ENCODE data around the gene ABCC11.

Gene ABCC11

DNA sequence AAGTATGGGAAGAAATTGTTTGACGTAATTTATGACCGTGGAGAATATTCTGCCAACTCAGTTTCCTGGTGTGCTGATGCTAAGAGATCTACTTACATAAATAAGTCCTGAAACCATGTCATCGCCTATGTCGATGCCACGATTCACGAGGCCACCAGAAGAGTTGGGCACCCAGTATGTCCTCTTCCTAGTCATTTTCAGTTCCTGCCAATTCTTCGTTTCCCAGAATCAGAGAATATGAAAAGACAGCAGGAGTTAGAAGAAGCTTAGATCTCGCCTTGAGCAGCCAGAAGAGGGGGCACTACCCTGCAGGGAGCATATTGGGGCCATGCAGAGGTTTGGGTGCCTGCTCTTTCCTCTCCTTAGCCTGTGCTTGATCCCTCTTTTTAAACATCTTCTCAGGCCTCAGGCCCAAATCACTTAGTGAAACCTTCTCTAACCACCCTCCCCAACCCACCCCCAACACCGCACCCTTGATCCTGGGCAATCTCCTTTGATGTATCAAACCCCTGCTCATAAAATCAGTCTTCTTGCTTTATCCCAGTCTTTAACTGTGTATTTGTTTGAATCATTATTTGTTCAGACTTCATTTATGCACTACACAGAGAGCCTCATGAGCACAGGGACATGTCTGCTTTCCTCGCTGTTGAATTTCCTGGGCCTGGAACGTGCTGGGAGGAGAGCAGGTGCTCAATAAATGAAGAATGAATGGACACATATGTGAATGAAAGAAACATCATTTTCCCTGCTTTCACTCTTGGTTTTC lies 15.4 kb downstream of the ABCC11 start:
- peaks cover 0 to 3% of the 10 kb centered on the region in 2 donors for H3K27me3 ChIP-seq (ENCODE audit: control insufficient read depth in 1 of 2, insufficient read depth in 2 of 2, low read length in 2 of 2)
- H3K27ac ChIP-seq (ENCODE audit: low read length): no peak overlapping the region
- H3K9ac ChIP-seq (ENCODE audit: low read length in 2 of 2): no peak overlapping the region
- H3K4me3 ChIP-seq (ENCODE audit: low read length in 2 of 2): no peak overlapping the region
- no peaks in the 10 kb centered on the region for H3K36me3 ChIP-seq (ENCODE audit: control insufficient read depth in 2 of 2, insufficient read depth in 2 of 2, low read length in 2 of 2)
- no peaks in the 10 kb centered on the region for H3K4me1 ChIP-seq (ENCODE audit: control insufficient read depth, insufficient read depth, low read length)
- H3K9me3 ChIP-seq (ENCODE audit: control insufficient read depth in 2 of 2, low read length in 2 of 2): no peaks in the 10 kb centered on the region

- Histone ChIP-seq H3K9me3 (ENCODE audit: control insufficient read depth in 2 of 2, low read length in 2 of 2) (no peaks in the 10 kb centered on the region), H3K36me3 (ENCODE audit: control insufficient read depth in 2 of 2, insufficient read depth in 2 of 2, low read length in 2 of 2) (no peaks in the 10 kb centered on the region), H3K27me3 (ENCODE audit: control insufficient read depth in 1 of 2, insufficient read depth in 2 of 2, low read length in 2 of 2) (peaks cover 0 to 3% of the 10 kb centered on the region in 2 donors), H3K4me1 (ENCODE audit: control insufficient read depth, insufficient read depth, low read length) (no peaks in the 10 kb centered on the region), H3K27ac (ENCODE audit: low read length) (no peak overlapping the region), H3K9ac (ENCODE audit: low read length in 2 of 2) (no peak overlapping the region), H3K4me3 (ENCODE audit: low read length in 2 of 2) (no peak overlapping the region)
Observed at GRCh38 chr16:48225456-48225855, 21.9 kb downstream of the ABCC11 start.

- Histone ChIP-seq H3K4me1 (ENCODE audit: control insufficient read depth, insufficient read depth, low read length) (no peaks in the 10 kb centered on the region), H3K4me3 (ENCODE audit: low read length in 2 of 2) (no peak overlapping the region), H3K9me3 (ENCODE audit: control insufficient read depth in 2 of 2, low read length in 2 of 2) (no peaks in the 10 kb centered on the region), H3K27me3 (ENCODE audit: control insufficient read depth in 1 of 2, insufficient read depth in 2 of 2, low read length in 2 of 2) (no peaks in the 10 kb centered on the region), H3K9ac (ENCODE audit: low read length in 2 of 2) (no peak overlapping the region), H3K36me3 (ENCODE audit: control insufficient read depth in 2 of 2, insufficient read depth in 2 of 2, low read length in 2 of 2) (no peaks in the 10 kb centered on the region), H3K27ac (ENCODE audit: low read length) (no peak overlapping the region)
Observed at GRCh38 chr16:48223490-48223889, 23.8 kb downstream of the ABCC11 start.

GRCh38 chr16:48220891-48221290 lies 26.4 kb downstream of the ABCC11 start:
- Histone ChIP-seq H3K36me3 (ENCODE audit: control insufficient read depth in 2 of 2, insufficient read depth in 2 of 2, low read length in 2 of 2) (no peaks in the 10 kb centered on the region), H3K9ac (ENCODE audit: low read length in 2 of 2) (no peak overlapping the region), H3K27ac (ENCODE audit: low read length) (no peak overlapping the region), H3K4me1 (ENCODE audit: control insufficient read depth, insufficient read depth, low read length) (no peaks in the 10 kb centered on the region), H3K27me3 (ENCODE audit: control insufficient read depth in 1 of 2, insufficient read depth in 2 of 2, low read length in 2 of 2) (no peaks in the 10 kb centered on the region), H3K4me3 (ENCODE audit: low read length in 2 of 2) (no peak overlapping the region), H3K9me3 (ENCODE audit: control insufficient read depth in 2 of 2, low read length in 2 of 2) (no peaks in the 10 kb centered on the region)

DNA sequence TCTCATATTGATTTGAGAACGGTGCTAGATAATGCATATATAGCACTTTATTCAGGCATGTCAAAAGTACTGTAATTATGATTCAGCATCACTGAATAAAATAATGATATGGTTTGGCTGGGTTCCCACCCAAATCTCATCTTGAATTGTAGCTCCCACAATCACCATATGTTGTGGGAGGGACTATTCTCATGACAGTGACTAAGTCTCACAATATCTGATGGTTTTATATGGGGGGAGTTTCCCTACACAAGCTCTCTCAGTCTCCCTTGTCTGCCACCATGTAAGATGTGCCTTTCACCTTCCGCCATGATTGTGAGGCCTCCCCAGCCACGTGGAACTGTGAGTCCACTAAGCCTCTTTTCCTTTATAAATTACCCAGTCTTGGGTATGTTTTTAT lies 28.9 kb downstream of the ABCC11 start:
- no peaks in the 10 kb centered on the region for H3K4me1 ChIP-seq (ENCODE audit: control insufficient read depth, insufficient read depth, low read length)
- H3K9me3 ChIP-seq (ENCODE audit: control insufficient read depth in 2 of 2, low read length in 2 of 2): no peaks in the 10 kb centered on the region
- no peaks in the 10 kb centered on the region for H3K36me3 ChIP-seq (ENCODE audit: control insufficient read depth in 2 of 2, insufficient read depth in 2 of 2, low read length in 2 of 2)
- H3K27me3 ChIP-seq (ENCODE audit: control insufficient read depth in 1 of 2, insufficient read depth in 2 of 2, low read length in 2 of 2): no peaks in the 10 kb centered on the region
- H3K9ac ChIP-seq (ENCODE audit: low read length in 2 of 2): no peak overlapping the region
- no peak overlapping the region for H3K4me3 ChIP-seq (ENCODE audit: low read length in 2 of 2)
- H3K27ac ChIP-seq (ENCODE audit: low read length): no peak overlapping the region

GRCh38 chr16:48217708-48218107 lies 29.6 kb downstream of the ABCC11 start:
- H3K27ac ChIP-seq (ENCODE audit: low read length): no peak overlapping the region
- no peak overlapping the region for H3K4me3 ChIP-seq (ENCODE audit: low read length in 2 of 2)
- no peak overlapping the region for H3K9ac ChIP-seq (ENCODE audit: low read length in 2 of 2)
- H3K9me3 ChIP-seq (ENCODE audit: control insufficient read depth in 2 of 2, low read length in 2 of 2): no peaks in the 10 kb centered on the region
- no peaks in the 10 kb centered on the region for H3K4me1 ChIP-seq (ENCODE audit: control insufficient read depth, insufficient read depth, low read length)
- no peaks in the 10 kb centered on the region for H3K36me3 ChIP-seq (ENCODE audit: control insufficient read depth in 2 of 2, insufficient read depth in 2 of 2, low read length in 2 of 2)
- no peaks in the 10 kb centered on the region for H3K27me3 ChIP-seq (ENCODE audit: control insufficient read depth in 1 of 2, insufficient read depth in 2 of 2, low read length in 2 of 2)

DNA sequence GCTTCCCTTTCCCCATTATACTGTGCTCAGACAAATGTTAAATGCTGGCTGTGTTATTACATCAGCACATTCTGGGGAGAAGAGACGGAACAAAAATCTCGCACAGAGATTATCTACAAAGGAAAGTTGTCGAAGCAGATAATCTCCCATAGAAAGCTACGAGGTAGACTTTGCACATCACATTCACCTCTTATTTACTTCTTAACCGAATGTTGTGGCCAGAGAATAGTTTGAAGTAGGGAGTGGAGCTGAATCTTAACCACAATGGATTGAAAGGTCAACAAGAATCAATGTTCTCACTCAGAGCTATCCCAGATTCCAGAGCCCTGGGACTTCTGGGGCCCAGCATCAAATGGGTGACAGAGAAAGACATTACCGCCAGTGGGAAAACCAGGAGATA lies 31.6 kb downstream of the ABCC11 start:
- no peaks in the 10 kb centered on the region for H3K9me3 ChIP-seq (ENCODE audit: control insufficient read depth in 2 of 2, low read length in 2 of 2)
- no peak overlapping the region for H3K9ac ChIP-seq (ENCODE audit: low read length in 2 of 2)
- no peaks in the 10 kb centered on the region for H3K27me3 ChIP-seq (ENCODE audit: control insufficient read depth in 1 of 2, insufficient read depth in 2 of 2, low read length in 2 of 2)
- H3K4me3 ChIP-seq (ENCODE audit: low read length in 2 of 2): no peak overlapping the region
- no peaks in the 10 kb centered on the region for H3K4me1 ChIP-seq (ENCODE audit: control insufficient read depth, insufficient read depth, low read length)
- H3K36me3 ChIP-seq (ENCODE audit: control insufficient read depth in 2 of 2, insufficient read depth in 2 of 2, low read length in 2 of 2): no peaks in the 10 kb centered on the region
- H3K27ac ChIP-seq (ENCODE audit: low read length): no peak overlapping the region

- H3K9ac ChIP-seq (ENCODE audit: low read length in 2 of 2): no peak overlapping the region
- no peaks in the 10 kb centered on the region for H3K36me3 ChIP-seq (ENCODE audit: control insufficient read depth in 2 of 2, insufficient read depth in 2 of 2, low read length in 2 of 2)
- H3K27me3 ChIP-seq (ENCODE audit: control insufficient read depth in 1 of 2, insufficient read depth in 2 of 2, low read length in 2 of 2): peaks cover 2% of the 10 kb centered on the region in 2 donors
- H3K27ac ChIP-seq (ENCODE audit: low read length): no peak overlapping the region
- no peaks in the 10 kb centered on the region for H3K9me3 ChIP-seq (ENCODE audit: control insufficient read depth in 2 of 2, low read length in 2 of 2)
- H3K4me3 ChIP-seq (ENCODE audit: low read length in 2 of 2): no peak overlapping the region
- no peaks in the 10 kb centered on the region for H3K4me1 ChIP-seq (ENCODE audit: control insufficient read depth, insufficient read depth, low read length)
Observed at GRCh38 chr16:48212033-48212432, 35.3 kb downstream of the ABCC11 start.

- Histone ChIP-seq H3K4me1 (ENCODE audit: control insufficient read depth, insufficient read depth, low read length) (no peaks in the 10 kb centered on the region), H3K27ac (ENCODE audit: low read length) (no peak overlapping the region), H3K4me3 (ENCODE audit: low read length in 2 of 2) (no peak overlapping the region), H3K27me3 (ENCODE audit: control insufficient read depth in 1 of 2, insufficient read depth in 2 of 2, low read length in 2 of 2) (peaks cover 2 to 6% of the 10 kb centered on the region in 2 donors), H3K9me3 (ENCODE audit: control insufficient read depth in 2 of 2, low read length in 2 of 2) (no peaks in the 10 kb centered on the region), H3K9ac (ENCODE audit: low read length in 2 of 2) (no peak overlapping the region), H3K36me3 (ENCODE audit: control insufficient read depth in 2 of 2, insufficient read depth in 2 of 2, low read length in 2 of 2) (no peaks in the 10 kb centered on the region)
Observed at GRCh38 chr16:48210747-48211146, 36.6 kb downstream of the ABCC11 start.

- no peak overlapping the region for H3K4me3 ChIP-seq (ENCODE audit: low read length in 2 of 2)
- H3K9me3 ChIP-seq (ENCODE audit: control insufficient read depth in 2 of 2, low read length in 2 of 2): no peaks in the 10 kb centered on the region
- no peak overlapping the region for H3K27ac ChIP-seq (ENCODE audit: low read length)
- H3K36me3 ChIP-seq (ENCODE audit: control insufficient read depth in 2 of 2, insufficient read depth in 2 of 2, low read length in 2 of 2): no peaks in the 10 kb centered on the region
- peaks cover 2 to 6% of the 10 kb centered on the region in 2 donors for H3K27me3 ChIP-seq (ENCODE audit: control insufficient read depth in 1 of 2, insufficient read depth in 2 of 2, low read length in 2 of 2)
- no peaks in the 10 kb centered on the region for H3K4me1 ChIP-seq (ENCODE audit: control insufficient read depth, insufficient read depth, low read length)
- no peak overlapping the region for H3K9ac ChIP-seq (ENCODE audit: low read length in 2 of 2)
Observed at GRCh38 chr16:48206594-48207242, 40.6 kb downstream of the ABCC11 start.

- Histone ChIP-seq H3K9me3 (ENCODE audit: control insufficient read depth in 2 of 2, low read length in 2 of 2) (no peaks in the 10 kb centered on the region), H3K27me3 (ENCODE audit: control insufficient read depth in 1 of 2, insufficient read depth in 2 of 2, low read length in 2 of 2) (peaks cover 2 to 6% of the 10 kb centered on the region in 2 donors), H3K9ac (ENCODE audit: low read length in 2 of 2) (no peak overlapping the region), H3K4me1 (ENCODE audit: control insufficient read depth, insufficient read depth, low read length) (no peaks in the 10 kb centered on the region), H3K27ac (ENCODE audit: low read length) (no peak overlapping the region), H3K36me3 (ENCODE audit: control insufficient read depth in 2 of 2, insufficient read depth in 2 of 2, low read length in 2 of 2) (no peaks in the 10 kb centered on the region), H3K4me3 (ENCODE audit: low read length in 2 of 2) (no peak overlapping the region)
Observed at GRCh38 chr16:48204825-48205151, 42.6 kb downstream of the ABCC11 start.

Data from stomach smooth muscle (tissue), 2 donors.